Stimulated activated CD4-positive, alpha-beta T cell treated with anti-CD3 and anti-CD28 coated beads, Interleukin-1b, Interleukin-23, amount 100 ng/mL, for 4 hours (primary cell): ENCODE data around the gene SORCS2.

Experiments used
- DNase-seq, 2 donors: peaks; one replicate each; pipeline ENCODE4 v3.0.0-alpha.2; 2020; ENCODE audit warnings: low read depth in 2 of 2

The SORCS2 gene

GRCh38 chr4:7266525-7267292 is 74.4 kb downstream of the SORCS2 start:
- DNase-seq = no peak

- no peak for DNase-seq
Observed at GRCh38 chr4:7267829-7268228, 75.5 kb downstream of the SORCS2 start.

GRCh38 chr4:7268941-7269340 is 76.6 kb downstream of the SORCS2 start:
- no peak for DNase-seq

GRCh38 chr4:7270121-7270520 is 77.8 kb downstream of the SORCS2 start:
- no peak for DNase-seq

- DNase-seq = no peak
Observed at GRCh38 chr4:7272404-7272803, 80.1 kb downstream of the SORCS2 start.

GRCh38 chr4:7273738-7274297 is 81.5 kb downstream of the SORCS2 start:
- DNase-seq = no peak

GRCh38 chr4:7275067-7275466 is 82.7 kb downstream of the SORCS2 start:
- no peak for DNase-seq

GRCh38 chr4:7275490-7276154 is 83.3 kb downstream of the SORCS2 start:
- DNase-seq = no peak

GRCh38 chr4:7276515-7276914 is 84.2 kb downstream of the SORCS2 start:
- no peak for DNase-seq

GRCh38 chr4:7278071-7278765 is 85.9 kb downstream of the SORCS2 start:
- DNase-seq = no peak

- no peak for DNase-seq
Observed at GRCh38 chr4:7278981-7279380, 86.6 kb downstream of the SORCS2 start.

GRCh38 chr4:7279902-7280301 is 87.6 kb downstream of the SORCS2 start:
- no peak for DNase-seq

GRCh38 chr4:7280926-7281690 is 88.8 kb downstream of the SORCS2 start:
- DNase-seq = no peak

GRCh38 chr4:7281691-7282665 is 89.6 kb downstream of the SORCS2 start:
- no peak for DNase-seq

GRCh38 chr4:7282786-7283440 is 90.6 kb downstream of the SORCS2 start:
- no peak for DNase-seq

GRCh38 chr4:7285244-7286094 is 93.1 kb downstream of the SORCS2 start:
- no peak for DNase-seq

- no peak for DNase-seq
Observed at GRCh38 chr4:7286170-7286569, 93.8 kb downstream of the SORCS2 start.

GRCh38 chr4:7286798-7287197 is 94.5 kb downstream of the SORCS2 start:
- DNase-seq = no peak

- no peak for DNase-seq
Observed at GRCh38 chr4:7287274-7287917, 95.1 kb downstream of the SORCS2 start.
